A673 (cell line): ENCODE data around the gene CPE.

Experiments
- CTCF ChIP-seq: fragments of 300-800, 200-600 bp; sonication (generic); conservative IDR thresholded peaks from 2 replicates; pipeline ENCODE4 v1.5.1; 2017; ENCODE audit warnings: low read depth, mild to moderate bottlenecking, antibody characterized with exemption, low read length, moderate library complexity, mixed read lengths
- EZH2 ChIP-seq: fragments of 200-600 bp; sonication (generic); IDR thresholded peaks from 2 replicates; pipeline ENCODE4 v1.6.1; 2017; ENCODE audit warnings: borderline replicate concordance, low read depth, mild to moderate bottlenecking, mixed read lengths, antibody characterized with exemption, low read length; ENCODE audit not compliant: poor library complexity, severe bottlenecking

DNA sequence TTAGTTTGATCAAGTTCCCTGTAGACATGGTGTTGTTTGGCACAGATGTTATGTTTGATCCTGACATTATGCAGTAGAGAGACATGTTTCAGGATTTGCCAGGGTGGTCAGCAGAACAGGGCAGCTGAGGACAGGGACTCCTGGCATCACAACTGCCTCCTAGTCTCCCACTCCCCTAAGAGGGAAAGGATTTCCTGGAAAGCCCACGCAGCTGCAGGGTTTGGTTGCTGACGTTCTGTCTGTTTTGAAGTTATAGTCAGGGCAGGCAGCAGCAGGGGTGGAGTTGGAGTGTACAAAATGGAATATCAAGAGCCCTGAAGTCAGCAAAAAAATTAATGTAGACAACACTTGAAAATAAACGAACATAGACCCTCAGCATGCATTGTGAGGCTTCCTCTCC, 125.4 kb downstream of the CPE start:
- no peak for TF ChIP-seq CTCF
- no peak for TF ChIP-seq EZH2
